UCSD-AML1 (cell line): ENCODE results near the gene FNBP1L.

Experiments used
- DNase-seq: peaks from one replicate; lab custom pipeline; 2025; ENCODE audit not compliant: unreplicated experiment; lab: John Stamatoyannopoulos, UW

FNBP1L gene

DNA sequence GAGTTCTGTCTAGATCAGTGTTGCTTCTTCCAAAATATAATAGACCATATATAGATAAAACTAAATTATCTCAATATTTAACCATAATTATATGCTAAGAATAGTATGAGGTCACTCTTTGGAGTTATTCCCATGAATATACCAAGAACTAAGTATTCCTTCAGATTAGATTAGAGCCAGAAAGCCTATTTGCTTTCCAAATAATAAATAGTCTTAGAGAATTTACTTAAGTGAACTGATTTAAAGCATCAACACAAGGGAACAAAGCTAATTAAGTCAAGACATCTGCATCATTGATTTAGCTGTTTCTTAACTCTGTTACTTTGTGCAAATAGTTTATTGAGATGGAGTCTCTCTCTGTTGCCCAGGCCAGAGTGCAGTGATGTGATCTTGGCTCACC, 35.7 kb downstream of the FNBP1L start:
- DNase-seq = no peak

DNA sequence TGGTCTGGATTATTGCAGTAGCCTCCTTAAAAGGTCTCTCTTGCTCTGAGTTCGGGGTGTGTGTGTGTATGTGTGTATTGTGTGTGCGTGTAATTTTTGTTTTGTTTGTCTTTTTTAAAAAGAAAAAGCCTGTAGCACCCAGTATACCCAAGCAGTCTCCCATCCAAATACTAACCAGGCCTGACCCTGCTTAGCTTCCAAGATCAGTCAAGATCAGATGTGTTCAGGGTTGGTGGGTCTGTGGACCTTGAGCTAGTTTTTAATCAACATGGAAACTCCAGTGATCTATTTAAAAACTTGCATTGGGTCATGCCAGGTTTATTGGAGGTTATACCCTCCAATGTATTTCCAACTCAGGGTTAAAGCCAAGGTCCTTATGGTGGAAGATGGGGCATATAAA, 40.3 kb downstream of the FNBP1L start:
- DNase-seq = no peak

DNA sequence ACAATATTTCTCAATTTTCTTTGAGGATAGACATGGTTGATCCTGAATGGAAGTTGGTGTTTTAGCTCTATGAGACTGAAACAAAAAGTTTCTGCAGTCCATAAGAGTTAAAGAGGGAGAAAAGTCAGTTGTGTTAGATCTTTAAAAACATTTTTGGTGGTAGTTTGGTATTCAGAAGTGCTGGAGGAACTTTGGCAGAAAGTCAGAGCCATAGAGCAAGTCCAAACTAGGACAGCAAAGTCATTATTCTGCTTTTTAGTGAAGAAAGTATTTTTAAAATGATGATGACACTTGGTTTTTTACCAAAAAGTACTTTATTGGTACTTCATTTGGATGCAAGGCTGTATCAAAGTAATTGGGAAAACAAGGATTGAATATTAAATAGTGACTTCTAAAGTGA, 41.8 kb downstream of the FNBP1L start:
- DNase-seq = no peak

DNA sequence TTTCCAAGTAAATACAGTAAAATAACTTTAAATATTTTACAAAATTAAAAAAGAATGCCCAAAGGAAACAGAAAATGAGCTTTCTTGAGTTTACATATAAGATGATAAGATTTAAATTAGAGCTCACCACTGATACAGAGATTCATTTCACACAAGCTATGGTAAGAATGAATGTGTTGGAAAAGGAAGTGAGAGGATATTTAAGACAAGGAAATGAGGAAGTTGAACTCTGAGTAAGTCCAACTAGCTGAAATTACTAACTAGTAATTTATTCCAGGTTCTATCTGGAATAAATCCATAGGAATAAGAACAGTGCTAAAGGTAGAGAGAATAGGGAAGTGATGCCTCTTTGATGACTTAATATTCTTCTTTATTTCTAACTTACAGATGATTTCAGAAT, 42.4 kb downstream of the FNBP1L start:
- no peak for DNase-seq

DNA sequence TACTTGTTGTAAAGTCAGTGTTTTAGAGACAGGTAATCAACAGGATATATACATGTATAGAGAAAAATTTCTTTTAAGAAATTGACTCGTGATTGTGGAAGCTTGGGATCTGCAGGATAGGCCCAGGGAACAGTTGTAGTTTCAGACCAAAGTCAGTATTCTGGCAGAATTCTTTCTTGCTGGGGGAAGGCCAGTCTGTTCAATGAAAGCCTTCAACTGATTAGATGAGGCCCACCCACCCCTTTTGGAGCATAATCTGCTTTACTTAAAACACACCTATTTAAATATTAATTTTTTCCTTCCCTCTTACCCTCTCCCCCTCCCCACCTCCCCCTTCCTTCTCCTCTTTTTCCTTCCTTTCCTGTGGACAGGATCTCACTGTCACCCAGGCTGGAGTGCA, 48.0 kb downstream of the FNBP1L start:
- DNase-seq = no peak

DNA sequence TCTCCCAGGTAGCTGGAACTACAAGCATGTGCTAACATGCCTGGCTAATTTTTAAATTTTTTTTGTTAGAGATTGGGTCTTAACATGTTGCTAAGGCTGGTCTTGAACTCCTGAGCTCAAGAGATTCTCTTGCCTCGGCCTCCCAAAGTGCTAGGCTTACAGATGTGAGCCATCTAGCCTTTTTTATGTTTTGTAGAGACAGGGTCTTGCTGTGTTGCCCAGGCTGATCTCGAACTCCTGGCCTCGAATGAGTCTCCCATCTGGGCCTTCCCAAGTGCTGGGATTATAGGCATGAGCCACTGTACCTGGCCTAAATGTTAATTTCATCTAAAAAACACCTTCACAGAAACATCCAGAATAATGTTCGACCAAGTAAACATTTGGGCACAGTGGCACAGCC, 48.6 kb downstream of the FNBP1L start:
- DNase-seq = no peak

DNA sequence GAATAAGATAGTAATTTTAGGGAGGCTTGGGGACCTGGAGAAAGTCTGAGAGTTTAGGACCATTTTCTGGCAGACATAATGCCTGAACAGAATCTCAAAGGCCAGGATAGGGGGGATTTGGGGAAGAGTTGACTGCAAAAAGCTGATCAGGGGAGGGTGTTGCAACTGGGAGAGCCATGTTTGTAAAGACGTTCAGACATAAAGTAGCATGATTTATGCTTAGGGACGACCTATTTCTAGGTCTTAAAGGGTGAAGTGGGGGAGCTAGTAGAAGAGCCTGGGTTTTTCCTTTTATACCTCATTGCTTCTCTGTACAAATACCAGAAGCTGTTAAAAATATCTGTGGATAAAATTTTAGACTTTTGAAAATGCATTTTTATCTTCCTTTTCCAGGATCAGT, 51.2 kb downstream of the FNBP1L start:
- DNase-seq = no peak

DNA sequence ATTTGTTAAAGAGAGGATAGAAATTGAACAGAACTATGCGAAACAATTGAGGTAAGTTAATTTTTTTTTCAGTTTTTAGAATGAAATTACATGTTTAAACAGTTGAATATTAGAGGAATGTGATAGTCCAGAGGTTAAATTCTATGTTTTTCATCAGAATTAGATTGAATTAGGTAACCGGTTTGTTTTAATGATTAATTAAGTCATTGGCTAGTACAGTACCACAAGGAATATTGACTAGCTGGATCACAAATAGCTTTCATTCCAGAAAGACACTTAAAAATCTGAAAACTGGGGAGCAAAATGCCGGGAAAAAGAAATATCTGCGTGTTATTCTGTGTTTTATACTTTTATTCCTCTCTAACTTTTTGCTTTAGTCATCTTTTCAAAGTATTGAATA, 51.6 kb downstream of the FNBP1L start:
- no peak for DNase-seq

DNA sequence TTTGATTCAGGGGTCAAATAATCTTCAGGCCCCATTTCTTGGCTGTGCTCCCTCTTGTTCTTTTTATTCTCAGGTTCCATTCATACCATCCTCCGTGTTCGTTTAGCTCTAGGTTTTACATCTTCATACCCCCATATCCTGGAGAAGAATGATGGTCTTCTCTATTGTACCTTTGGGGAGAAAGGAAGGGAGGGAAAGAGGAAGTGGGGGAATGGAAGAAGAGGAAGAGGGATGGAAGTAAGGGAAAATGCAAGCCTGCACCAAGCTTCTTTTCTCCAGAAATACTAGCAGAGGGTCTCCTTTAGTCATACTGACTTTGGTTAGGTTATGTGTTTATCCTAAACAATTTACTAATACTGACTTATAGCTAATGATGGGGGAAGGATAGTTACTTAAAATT, 52.4 kb downstream of the FNBP1L start:
- no peak for DNase-seq

DNA sequence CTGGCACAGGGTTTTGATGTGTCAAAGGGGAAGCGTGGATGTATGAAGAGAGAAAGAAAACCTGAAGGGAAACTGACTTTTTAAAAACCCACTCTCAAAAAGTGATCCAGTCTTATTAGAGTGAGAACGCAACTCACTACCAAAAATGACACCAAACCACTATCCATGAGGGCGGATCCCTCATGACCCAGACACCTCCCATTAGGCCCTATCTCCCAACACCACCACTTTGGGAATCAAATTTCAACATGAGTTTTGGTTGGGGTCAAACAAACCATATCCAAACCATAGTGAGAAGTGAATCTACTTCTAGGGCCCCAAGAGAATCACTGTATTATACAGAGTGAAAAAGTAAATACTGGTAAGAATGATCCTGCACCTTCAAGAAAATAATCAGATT, 53.5 kb downstream of the FNBP1L start:
- DNase-seq = no peak

DNA sequence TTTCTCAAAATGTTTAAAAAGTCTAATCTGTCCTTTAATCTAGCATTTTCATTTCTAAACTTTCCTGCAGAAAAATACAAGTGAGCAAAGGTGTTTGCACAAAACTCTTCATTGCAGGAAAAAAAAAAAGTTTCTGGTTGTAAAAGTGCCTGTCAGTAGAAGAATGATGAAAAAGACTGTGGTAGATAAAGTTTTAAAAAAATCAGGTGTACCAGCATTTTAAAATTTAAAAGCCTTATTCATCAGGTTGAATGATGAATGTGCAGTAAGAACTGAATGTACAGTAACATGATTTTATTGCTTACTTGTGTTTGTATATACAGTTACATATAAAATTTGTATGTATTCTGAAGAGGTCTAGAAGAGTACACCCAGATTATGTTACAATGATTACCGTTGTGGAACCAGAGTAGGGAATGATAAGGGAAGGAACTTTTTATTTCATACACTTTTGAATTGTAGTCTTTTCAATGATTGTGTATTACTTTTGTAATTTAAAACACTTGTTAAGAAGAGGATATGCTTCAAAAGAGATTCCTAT, 54.0 kb downstream of the FNBP1L start:
- DNase-seq = no peak

DNA sequence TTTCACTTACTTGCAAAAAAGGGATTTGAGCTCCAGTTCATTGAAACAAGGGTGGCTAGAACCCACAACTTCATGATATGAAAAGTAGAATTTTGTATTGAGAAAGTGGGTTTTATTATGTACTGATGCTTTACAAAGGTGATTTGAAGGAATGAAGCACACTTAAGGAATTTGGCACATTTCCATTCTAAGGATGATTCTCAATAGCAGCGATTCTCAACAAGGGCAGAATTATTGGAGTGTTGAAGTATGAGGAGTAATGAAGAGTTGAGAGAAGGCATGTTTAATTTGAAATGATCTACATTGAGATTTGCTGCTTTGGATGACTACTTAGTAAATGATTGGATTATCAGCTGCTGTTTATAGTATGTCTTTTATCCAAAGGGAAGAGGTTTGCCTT, 54.7 kb downstream of the FNBP1L start:
- no peak for DNase-seq

DNA sequence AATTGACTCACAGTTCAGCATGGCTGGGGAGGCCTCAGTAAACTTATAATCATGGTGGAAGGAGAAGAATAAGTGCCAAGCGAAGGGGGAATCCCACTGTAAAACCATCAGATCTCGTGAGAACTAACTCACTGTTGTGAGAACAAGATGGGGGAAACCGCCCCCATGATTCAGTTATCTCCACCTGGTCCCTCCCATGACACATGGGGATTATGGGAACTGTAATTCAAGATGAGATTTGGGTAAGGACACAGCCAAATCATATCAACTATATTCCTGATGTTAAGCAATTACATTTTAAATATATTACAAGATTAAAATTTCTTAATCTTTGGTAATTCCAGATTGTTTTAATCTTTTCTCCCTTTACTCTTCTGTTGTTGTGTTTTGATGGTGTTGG, 55.2 kb downstream of the FNBP1L start:
- DNase-seq = no peak

DNA sequence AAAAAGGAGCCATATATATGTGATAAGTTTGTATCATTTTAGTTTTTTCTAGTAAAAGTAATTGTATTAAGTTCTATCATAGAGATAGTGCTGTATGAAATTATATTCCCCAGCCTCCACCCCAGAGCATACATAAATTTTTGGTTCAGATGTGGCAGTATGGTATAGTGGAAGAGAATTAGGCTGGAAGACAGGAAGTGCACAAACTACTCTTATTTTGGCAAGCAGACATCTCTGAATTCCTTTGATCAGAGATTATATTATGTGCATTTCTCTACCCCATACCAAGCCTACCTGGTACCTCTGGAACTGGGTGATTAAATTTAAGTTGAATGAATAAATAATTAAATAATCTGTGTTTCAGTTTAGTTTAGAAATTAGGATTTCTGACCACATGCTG, 55.9 kb downstream of the FNBP1L start:
- no peak for DNase-seq

DNA sequence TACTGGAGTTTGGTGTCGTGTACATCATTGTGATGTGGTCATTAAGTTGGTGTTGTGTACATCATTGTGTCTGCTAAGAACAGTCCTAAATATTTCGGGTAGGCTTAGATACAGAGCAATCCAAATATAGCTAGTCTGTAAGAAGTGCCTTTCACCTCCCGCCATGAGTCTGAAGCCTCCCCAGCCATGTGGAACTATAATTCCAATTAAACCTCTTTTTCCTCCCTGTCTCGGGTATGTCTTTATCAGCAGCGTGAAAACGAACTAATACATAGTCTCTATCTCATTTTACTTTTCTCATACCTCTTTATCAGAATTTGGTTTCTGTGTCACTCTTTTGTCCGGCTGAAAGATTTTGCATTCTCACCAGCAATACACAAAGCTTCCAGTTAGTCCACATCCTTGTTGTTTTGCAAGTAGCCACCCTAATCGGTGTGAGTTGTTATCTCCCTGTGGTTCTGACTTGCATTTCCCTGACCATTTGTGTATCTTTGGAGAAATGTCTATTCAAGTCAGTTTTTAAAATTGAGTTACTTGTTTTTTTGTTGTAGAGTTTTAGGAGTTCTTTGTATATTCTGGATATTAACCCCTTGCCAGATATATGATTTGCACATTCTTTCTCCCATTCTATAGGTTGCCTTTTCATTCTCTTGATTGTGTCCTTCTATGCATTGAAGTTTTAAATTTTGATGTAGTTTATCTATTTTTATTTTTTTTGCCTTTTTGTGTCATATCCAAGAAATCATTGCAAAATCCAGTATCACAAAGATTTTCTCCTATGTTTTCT, 56.5 kb downstream of the FNBP1L start:
- DNase-seq = no peak

DNA sequence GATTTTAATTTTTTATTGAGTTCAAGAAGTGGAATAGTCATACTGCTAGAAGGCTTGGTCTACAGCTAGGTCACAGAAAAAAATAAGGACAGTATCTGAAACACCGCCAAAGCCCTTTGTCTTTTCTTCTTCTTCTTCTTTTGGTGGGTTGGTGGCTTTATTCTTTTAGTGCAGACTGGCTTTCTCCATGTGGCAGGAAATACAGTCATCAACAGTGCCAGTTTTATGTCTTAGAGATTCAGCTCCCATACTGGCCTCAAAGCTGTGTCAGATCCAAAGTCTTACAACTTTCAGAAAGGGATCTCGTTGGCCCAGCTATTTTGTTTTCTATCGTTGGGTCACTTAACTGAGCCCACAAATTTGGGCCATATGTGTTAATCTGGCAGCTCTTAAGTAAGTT, 58.2 kb downstream of the FNBP1L start:
- no peak for DNase-seq

DNA sequence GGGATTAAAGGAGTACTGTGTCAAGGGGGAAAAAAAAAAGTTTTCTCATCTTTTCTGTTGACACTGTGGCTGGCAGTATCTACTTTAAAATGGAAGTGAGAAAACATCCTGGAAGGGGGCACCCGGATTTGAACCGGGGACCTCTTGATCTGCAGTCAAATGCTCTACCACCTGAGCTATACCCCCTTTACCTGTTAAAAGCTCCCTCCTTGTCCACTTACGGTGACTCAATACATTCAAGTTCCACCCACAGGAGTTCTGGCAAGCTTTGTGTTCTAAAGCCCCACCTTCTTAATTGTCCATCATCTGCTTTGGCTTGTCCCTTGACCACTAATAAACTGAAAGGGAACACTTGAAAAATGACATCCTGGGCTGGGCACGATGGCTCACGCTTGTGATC, 68.2 kb downstream of the FNBP1L start:
- no peak for DNase-seq

DNA sequence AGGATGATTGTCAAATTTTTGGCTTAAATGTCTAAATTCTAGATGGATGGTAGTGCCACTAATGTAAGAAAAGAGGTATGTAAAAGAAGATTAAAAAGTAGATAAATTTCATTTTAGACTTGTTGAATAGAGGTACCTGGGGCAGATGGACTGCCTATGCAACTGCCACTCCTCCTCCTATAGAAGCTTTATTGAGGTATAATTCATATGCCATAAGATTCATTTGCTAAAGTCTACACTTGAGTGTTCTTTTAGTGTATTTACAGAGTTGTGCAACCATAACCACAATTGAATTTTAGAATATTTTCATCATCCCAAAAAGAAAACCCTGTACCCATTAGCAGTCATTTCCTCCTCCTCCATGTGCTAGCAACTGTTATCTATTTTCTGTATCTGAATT, 70.6 kb downstream of the FNBP1L start:
- DNase-seq = no peak

DNA sequence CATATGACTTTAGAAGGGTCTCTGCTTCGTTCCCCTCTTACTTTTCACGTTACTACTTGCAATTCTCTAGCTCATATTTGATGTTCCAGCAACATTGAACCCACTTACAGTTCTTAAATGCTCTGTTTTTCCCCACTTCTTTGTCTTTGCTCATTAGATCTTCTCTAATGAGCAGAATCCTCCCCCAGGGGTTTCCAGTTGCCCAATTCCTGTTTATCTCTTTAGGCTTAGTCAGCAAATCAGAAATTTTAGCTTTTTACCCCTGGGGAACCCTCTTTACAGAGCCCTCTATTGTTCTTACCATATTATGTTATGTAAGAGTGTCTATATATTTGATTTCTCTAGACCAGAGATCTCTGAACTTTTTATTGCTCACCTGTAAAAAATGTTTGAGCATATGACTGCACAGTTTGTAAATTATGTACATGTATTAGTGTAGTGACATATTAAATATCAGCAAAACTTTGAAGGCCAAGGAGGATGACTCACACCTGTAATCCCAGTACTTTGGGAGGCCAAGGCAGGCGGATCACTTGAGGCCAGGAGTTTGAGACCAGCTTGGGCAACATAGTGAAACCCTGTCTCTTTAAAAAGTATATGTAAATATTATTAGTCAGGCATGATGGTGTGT, 71.4 kb downstream of the FNBP1L start:
- DNase-seq = no peak

DNA sequence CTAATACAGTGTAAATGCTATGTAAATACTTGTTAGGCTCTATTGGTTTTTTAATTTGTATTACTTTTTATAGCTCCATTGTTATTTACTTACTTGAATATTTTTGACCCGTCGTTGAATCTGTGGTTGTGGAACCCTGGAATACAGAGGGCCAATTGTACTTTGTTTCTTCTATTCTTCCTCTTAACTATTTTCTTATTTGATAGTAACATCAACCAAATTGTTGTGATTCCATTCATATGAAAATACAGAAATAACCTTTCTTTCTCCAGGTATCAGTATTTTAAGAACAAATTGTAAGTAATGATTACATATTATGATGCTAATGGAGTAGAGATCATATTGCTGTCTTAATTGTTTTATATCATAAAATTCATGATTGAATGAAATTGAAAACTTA, 73.7 kb downstream of the FNBP1L start:
- DNase-seq = no peak

DNA sequence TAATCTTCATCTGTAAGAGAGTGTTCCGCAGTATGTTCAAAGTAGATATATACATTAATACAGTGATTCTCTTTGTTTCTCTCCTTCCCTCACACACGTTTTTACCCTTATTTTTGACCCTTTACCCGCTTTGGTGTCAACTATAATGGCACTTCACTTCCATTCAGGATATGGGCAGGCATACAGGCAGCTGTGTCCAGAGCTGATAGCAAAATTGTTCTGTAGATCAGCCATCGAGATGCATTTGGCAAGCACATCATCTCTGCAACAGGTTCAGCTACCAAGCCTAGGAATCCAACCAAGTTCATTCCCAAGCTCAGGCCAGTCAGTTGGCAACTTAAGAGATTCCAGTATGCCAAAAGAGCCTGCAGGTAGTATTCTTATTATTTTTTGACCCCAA, 74.8 kb downstream of the FNBP1L start:
- DNase-seq = no peak

DNA sequence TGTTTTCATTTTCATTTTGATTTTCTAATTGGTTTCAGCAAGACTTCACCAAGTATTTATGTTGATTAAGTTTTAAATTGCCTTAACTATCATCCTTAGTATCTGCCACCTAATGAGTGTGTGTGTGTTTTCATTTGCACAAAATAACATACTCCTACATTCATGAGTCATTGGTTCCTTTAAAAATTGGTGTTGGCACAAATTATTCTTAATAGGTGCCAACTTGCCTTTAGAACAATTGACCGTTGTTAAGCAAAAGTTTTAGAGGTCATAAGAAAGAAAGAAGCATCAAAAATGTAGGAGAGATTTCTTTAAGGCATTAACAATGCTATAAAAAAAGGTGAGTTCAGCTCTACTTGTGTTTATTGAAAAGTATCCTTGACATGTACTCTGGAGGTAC, 77.5 kb downstream of the FNBP1L start:
- no peak for DNase-seq

DNA sequence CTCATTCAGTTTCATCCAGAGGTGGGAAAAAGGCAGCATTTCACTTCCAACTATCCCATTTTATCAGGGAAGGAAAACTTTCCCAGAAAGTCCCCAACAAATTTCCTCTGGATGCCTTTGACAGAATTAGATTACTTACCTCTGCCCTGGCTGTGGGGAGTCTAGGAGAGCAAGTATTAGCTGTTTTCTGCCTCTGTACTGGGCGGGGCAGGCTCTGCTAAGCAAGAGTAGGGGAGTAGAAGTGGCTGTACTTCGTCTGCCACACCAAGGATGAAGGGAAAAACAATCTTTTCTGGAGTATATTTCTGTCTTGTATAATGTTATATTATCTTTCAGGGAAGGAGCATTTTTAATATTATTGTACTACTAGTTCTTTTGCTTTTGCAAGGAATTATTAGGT, 78.5 kb downstream of the FNBP1L start:
- DNase-seq = no peak
